ENCODE results near the gene TUBA1C. TPM values are rescaled to one million over a fixed set of nuclear protein-coding genes. Genes with fewer than 3 reads are reported as not detected.
"Not testable (repeated sequence)": the region's sequence is repeated elsewhere in the genome, so short reads cannot be mapped to it uniquely, and the experiment has no call there.

TUBA1C gene
- polyA plus RNA-seq, 4 donors = 95.6 to 152 (median 142) TPM

DNA sequence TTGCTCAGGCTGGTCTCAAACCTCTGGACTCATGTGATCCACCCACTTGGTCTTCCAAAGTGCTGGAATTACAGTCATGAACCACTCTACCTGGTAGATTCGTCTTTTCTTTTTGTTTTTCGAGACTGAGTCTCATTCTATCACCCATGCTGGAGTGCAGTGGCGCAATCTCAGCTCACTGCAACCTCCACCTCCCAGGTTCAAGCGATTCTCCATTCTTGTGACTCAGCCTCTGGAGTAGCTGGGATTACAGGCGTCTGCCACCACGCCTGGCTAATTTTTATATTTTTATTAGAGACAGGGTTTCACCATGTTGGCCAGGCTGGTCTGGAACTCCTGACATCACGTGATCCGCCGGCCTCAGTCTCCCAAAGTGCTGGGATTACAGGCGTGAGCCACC lies 9.4 kb upstream of the TUBA1C start:
- not testable (repeated sequence) for DNase-seq (ENCODE audit: low read depth in 4 of 4, low spot score in 2 of 4)

DNA sequence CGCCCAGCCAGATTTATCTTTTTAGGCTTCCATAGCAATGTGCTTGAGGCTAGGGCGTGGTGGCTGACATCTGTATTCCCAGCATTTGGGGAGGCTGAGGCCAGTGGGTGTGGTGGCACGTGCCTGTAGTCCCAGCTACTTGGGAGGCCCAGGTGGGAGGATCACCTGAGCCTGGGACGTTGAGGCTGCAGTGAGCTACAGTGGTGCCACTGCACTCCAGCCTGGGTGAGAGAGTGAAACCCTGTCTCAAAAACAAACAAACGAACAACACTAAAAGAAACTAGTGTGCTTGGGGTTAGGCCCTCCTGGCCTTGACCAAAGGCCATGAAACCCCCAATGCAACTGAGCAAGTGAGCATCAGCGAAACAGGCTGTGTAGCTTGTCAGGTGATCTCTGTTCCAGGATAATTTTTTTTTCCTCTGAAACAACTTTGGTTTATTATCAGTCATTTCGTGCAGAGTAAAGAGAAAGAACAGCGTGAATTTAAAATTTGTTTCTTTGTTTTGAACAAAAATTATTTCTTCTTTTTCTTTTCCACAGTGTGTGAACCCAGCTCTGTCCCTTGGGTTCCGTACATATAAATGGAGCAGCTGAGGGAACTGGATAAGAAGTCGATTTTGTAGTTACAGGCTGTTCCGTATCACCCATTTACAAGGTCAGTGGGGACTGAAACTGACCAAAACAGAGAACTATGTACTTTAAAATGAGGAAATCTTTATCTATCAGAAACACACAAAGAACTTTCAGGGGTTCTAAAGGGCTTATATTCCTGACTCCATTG lies 8.8 kb upstream of the TUBA1C start:
- DNase-seq (ENCODE audit: low read depth in 4 of 4, low spot score in 2 of 4) = no peak

DNA sequence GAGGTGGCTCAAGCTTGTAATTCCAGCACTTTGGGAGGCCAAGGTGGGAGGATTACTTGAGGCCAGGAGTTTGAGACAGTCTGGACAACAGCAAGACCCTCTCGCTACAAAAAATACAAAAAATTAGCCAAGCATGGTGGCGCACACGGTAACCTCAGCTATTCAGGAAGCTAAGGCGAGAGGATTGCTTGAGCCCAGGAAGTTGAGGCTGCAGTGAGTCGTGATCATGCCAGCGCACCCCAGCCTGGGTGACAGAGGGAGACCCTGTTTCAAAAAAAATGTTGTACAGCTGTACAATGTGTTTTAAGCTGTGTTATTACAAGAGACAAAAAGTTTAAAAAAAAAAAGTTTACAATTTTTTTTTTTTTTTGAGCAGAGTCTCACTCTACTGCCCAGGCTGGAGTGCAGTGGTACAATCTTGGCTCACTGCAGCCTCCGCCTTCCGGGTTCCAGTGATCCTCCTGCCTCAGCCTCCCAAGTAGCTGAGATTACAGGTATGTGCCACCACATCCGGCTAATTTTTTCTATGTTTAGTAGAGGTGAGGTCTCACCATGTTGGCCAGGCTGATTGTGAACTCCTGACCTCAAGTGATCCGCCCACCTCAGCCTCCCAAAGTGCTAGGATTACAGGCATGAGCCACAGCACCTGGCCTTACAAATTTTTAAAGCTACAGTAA lies 7.2 kb upstream of the TUBA1C start:
- not testable (repeated sequence) for DNase-seq (ENCODE audit: low read depth in 4 of 4, low spot score in 2 of 4)

DNA sequence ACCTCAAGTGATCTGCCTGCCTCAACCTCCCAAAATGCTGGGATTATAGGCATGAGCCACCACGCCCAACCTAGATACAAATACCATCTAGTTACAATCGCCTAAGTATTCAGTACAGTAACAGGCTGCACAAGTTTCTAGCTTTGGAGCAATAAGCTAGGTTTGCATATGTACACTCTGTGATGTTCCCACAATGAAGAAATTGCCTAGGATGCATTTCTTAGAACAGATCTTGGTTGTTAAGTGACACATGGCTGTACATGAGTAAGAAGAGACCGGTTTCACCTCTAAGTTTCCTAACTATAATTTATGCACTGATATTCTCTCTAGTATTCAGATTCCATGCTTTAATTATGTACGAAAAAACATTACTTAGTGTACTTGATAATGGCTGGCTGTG lies 5.4 kb upstream of the TUBA1C start:
- DNase-seq (ENCODE audit: low read depth in 4 of 4, low spot score in 2 of 4) = no peak

DNA sequence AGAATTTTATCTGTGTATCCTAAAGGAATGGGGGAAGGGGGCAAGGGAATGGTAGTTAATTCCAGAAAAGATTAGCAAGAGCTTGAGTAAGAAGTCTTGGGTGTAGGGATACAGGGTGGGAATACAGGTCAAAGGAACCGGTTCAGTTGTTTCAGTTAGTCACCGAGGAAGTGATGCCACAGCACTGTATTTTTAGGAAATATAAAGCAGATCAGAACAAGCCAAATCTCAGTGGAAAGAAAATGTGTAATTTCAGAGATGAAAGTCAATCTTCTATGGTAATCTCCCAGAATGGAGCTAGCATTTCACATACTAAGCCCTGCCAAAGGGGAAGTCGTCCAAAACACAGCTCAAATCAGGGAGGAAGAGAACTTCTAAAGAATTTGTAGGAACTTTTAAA lies 4.7 kb upstream of the TUBA1C start:
- DNase-seq (ENCODE audit: low read depth in 4 of 4, low spot score in 2 of 4) = no peak

DNA sequence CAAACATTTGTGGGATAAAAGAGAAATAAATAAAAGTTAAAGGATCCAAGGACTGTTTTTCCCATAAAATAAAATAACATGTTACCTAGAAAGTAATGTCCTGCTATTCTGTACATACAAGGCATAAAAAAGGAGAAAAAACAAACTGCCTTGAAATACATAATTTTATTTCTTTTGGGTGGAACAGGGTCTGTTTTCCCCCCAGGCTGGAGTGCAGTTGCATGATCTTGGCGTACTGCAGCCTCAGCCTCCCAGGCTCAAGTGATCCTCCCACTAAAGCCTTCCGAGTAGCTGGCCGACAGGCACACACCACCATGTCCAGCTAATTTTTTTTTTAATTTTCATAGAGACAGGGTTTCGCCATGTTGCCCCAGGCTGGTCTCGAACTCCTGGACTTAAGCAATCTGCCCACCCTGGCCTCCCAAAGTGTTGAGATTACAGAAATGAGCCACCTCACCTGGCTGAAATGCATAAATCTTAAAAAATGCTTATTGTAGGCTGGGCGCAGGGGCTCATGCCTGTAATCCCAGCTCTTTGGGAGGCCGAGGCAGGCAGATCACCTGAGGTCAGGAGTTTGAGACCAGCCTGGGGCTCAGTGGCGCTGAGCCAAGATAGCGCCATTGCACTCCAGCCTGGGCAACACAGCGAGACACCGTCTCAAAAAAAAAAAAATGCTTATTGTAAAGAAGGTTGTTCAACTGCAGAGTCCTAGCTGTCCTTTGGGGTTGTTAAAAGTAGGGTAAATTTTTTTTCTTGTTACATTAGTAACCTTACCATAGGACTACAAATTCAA lies 4.1 kb upstream of the TUBA1C start:
- no peak for DNase-seq (ENCODE audit: low read depth in 4 of 4, low spot score in 2 of 4)

DNA sequence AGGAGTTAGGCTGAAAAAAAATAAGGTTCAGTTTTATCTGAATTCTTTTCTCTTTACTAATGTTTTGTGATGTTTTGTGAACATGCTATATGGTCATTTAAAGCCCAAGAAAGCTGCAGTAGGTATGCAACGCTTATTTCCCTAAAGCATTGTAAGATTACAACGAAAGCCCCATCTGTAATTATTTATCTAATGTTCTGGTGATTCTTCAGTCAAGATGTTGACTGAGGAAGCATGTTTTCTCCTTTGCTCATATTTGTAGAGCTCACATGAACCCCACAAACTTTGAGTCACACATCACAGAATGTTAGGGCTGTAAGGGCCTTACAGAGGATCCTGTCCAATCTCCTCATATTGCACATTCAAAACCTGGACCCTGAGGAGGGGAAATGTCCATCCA lies 3.2 kb upstream of the TUBA1C start:
- DNase-seq (ENCODE audit: low read depth in 4 of 4, low spot score in 2 of 4) = no peak

DNA sequence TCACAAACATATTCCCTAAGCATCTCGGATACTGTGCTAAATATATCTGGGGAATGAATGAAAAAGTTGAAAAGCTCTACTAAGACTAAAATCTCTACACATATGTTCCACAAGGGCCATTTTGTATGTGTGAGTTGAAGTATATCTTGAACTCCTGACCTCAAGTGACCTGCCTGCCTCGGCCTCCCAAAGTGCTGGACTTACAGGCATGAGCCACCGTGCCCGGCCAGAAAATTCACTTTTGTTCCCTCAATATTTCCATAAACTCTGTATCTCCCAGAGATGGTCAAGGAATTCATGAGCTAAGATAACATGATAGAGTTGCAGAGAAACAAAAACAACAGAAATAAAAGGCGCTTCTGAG lies 1.5 kb upstream of the TUBA1C start:
- DNase-seq (ENCODE audit: low read depth in 4 of 4, low spot score in 2 of 4) = no peak

DNA sequence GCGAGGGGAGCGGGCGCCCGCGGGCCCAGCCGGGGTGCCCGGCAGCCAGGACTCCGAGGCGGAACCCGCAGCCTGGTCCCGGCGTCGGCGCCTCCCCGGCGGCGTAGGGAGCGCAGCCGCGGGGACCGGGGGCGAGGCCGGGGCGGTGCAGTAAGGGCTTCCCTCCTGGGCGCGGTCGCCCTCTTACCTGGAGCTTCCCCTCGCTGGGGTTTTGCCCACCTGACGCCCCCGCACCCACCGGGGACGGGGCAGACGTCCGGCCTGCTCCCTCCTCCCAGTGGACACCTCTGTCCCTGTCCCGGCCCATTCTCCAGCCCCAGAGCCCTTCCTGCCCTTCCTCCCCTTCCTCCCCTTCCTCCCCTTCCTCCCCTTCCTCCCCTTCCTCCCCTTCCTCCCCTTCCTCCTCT lies 413 bp upstream of the TUBA1C start:
- DNase-seq (ENCODE audit: low read depth in 4 of 4, low spot score in 2 of 4) = no peak

DNA sequence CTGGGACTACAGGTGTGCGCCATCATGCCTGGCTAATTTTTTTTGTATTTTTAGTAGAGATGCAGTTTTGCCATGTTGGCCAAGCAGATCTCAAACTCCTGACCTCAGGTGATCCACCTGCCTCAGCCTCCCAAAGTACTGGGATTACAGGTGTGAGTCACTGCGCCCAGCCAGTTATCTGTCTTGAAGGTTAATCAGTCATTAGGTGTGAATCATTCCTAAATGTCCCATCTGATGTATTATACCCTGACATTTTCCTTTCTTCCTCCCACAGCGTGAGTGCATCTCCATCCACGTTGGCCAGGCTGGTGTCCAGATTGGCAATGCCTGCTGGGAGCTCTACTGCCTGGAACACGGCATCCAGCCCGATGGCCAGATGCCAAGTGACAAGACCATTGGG lies 4.3 kb downstream of the TUBA1C start:
- DNase-seq (ENCODE audit: low read depth in 4 of 4, low spot score in 2 of 4) = not testable (repeated sequence)

DNA sequence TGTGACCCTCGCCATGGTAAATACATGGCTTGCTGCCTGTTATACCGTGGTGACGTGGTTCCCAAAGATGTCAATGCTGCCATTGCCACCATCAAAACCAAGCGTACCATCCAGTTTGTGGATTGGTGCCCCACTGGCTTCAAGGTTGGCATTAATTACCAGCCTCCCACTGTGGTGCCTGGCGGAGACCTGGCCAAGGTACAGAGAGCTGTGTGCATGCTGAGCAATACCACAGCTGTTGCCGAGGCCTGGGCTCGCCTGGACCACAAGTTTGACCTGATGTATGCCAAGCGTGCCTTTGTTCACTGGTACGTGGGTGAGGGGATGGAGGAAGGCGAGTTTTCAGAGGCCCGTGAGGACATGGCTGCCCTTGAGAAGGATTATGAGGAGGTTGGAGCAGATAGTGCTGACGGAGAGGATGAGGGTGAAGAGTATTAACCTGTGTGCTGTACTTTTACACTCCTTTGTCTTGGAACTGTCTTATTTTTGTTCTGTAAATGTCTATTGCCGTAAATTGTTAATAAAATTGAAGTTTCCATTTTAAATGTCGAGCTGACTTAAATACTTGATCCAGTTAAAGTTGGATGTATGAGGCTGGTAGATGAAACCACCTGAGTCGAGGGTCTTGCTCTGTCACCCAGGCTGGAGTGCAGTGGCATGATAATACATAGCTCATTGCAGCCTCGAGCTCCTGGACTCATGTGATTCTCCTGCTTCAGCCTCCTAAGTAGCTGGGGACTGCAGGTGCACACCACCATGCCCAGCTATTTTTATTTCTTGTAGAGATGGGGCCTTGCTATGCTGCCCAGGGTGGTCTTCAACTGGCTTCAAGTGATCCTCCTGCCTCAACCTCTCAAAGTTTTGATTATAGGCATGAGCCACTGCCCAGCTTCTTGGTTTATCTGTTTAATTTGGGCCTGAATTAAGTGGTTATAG lies 8.2 kb downstream of the TUBA1C start:
- DNase-seq (ENCODE audit: low read depth in 4 of 4, low spot score in 2 of 4) = no peak

DNA sequence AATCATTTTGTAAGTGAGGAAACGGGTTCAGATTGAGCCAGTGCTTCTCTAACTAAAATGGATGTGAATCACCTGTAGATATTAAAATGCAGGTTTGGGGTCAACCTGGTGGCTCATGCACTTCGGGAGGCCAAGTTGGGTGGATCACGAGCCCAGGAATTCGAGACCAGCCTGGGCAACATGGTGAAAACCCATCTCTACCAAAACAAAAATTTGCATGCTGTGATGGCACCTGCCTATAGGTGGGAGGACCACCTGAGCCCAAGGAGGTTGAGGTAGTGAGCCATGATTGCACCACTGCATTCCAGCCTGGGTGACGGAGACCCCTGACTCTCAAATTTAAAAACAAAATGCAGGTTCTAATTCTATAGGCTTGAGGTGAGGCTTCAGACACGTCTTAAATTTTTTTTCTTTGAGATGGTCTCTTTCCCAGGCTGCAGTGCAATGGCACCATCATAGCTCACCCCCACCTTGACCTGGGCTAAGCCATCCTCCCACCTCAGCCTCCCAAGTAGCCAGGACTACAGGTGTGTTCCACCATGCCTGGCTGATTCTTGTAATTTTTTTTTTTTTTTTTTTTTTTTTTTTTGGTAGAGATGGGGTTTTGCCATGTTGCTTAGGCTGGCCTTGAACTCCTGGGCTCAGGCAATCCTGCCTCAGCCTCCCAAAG lies 9.0 kb downstream of the TUBA1C start:
- DNase-seq (ENCODE audit: low read depth in 4 of 4, low spot score in 2 of 4) = no peak

DNA sequence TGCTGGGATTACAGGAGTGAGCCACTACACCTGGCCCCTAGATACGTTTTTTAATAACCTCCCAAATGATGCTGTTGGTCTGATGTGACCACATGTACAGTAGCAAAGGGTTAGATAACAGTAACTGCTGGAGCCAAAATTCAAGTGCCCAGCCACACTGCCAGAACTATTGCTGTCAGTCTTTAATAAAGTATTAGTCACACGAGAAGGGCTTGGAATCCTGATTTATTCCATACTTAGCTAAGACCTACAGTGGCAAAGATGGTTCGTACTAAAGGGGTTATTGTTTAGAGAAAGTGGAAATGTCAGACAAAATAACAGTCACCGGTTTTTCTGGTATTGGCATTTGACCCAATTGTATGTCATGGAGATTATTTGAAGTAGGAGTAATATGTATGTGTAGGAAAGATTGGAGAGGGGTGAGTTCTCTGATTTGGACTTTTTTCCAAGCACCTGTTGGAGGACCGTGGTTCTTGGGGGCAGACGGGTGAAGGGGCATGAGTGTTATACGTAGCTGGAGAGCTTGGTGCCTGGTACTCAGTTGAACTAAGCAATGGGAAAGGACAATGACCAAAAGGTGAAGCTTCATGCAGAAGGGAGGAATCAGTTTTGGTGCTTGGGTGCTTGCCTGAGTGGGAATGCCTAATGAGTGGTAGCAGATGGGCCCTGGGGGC lies 9.7 kb downstream of the TUBA1C start:
- no peak for DNase-seq (ENCODE audit: low read depth in 4 of 4, low spot score in 2 of 4)

DNA sequence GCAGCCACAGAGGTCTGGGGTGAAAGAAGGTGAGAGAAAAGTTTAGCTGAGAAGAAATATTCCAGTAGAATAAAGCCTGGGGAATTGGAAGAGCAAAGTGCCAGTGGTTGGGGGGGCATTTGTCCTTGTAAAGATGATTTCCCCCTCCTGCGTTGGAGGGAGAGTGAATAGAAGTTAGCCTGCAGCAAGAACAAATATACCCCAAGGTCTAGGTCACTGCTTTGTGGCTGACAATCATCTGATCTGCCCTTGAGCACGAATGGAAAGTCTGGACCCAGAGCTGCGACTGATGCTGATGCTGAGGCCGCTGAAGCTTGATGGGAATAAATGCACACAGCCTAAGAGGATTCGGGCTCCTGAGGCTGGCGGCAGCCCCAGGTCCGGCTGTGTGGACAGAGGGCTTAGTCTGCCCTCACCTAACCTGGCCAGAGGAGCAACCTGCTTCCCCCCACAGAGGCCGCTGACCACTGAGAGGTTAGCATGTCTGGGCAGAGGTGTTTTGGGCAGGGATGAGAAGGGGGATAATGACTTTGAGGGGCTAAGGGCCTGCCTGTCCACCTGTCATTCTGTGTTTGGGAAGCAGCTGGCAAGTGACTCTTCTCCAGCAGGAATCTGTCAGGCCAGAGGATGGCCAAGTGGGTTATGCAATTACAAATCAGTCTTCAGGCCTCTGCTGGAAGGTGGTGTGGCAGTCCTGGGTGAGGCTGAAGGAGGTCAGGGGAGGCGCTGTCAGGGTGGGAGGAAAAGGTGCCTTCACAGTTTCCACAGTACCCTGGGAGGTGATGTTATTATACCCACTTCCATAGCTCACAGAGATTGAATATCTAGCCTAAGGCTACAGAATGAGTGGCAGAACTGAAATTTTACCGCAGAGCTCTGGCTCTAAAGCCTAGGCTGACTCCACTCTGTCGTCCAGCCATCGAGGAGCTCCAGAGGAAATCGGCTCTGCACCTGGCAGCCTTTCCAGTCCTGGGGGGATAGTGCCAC lies 11.7 kb downstream of the TUBA1C start:
- DNase-seq (ENCODE audit: low read depth in 4 of 4, low spot score in 2 of 4) = no peak

DNA sequence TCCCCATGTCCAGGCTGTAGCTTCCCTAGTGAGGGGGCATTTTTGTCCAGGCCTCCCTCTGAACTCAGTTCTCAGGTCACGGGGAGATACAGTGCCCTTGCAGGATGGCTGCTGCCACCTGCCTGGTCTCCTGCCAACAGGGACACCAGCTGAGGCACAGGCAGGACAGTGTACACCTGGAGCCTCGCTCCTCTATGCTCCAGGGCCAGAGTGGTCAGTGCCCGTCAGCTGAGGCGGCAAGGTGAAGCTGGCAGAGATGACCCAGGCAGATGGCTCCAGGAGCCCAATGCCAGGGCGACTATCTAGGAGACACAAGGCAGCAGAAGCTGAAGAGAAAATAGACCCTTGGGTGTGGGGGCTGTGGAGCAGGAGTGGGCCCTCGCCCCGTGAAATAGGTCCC lies 12.6 kb downstream of the TUBA1C start:
- DNase-seq (ENCODE audit: low read depth in 4 of 4, low spot score in 2 of 4) = no peak

DNA sequence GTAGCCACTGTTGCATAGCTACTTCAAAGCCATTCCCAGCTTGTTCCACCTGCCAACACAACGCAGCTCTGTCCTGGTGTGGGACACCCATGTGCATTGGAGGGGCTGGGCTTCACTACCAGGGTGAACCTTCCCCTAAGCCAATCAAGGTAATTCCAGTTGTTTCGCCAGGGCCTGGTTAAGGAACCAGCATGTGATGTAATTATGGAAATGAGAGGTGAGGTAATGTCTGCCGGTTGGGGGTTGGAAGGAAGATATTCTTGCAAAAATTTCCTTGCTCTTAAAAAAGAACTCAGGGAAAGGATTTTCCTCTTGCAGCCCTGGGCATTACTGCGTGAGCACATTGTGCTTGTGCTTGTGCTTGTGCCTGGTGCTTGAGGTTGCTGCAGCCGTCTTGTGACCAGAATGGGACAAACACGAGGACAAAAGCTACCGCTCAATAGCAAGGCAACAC lies 14.9 kb downstream of the TUBA1C start:
- DNase-seq (ENCODE audit: low read depth in 4 of 4, low spot score in 2 of 4) = no peak

DNA sequence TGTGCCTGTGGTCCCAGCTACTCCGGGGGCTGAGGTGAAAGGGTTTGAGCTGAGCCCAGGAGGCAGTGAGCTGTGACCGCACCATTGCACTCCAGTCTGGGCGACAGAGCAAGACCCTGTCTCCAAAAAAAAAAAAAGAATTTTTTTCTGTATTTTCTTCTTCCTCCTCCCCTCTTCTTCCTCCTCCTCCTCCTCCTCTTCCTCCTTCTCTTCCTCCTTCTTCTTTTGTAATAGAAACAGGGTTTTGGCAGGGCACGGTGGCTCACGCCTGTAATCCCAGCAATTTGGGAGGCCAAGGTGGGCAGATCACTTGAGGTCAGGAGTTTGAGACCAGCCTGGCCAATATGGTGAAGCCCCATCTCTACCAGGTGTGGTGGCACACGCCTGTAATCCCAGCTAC lies 15.7 kb downstream of the TUBA1C start:
- not testable (repeated sequence) for DNase-seq (ENCODE audit: low read depth in 4 of 4, low spot score in 2 of 4)

DNA sequence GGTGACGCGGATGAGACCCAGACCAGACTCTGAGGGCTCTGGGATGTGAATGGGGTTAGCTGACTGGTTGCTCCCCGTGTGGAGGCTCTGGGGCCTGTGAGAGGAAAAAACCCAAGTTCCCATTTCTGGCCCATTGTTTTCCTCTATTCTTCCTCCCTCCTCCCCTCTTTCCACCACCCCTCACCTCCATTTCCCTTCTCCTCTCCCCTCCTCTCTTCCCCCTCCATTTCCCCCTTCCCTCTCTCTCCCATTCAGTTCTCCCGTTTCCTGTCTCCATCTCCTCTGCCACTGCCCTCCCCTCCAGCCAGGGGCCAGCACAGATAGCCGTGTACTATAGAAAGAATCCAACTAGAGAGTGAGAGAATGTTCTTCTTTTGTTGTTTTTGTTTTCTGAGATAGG lies 17.4 kb downstream of the TUBA1C start:
- DNase-seq (ENCODE audit: low read depth in 4 of 4, low spot score in 2 of 4) = no peak
